Colon (tissue), 2 donors: Measurements from ENCODE around the gene UPB1.
"Not testable (repeated sequence)": the region's sequence is repeated elsewhere in the genome, so short reads cannot be mapped to it uniquely, and the experiment has no call there.

Experiments used
- FAIRE-seq: peaks from 2 replicates; lab custom pipeline; 2012; peaks lifted over from hg19 to GRCh38; lab: Jason Lieb, UNC
- donor health status: control.
- donor health status: control.

UPB1 gene

GRCh38 chr22:24482575-24482974 is 12.6 kb upstream of the UPB1 start:
- no peak for FAIRE-seq

- no peak for FAIRE-seq
These were observed 12.1 kb upstream of the UPB1 start for GRCh38 chr22:24482998-24483397.

GRCh38 chr22:24483976-24484545 is 11.1 kb upstream of the UPB1 start:
- FAIRE-seq, result no peak

GRCh38 chr22:24485170-24485569 is 10.0 kb upstream of the UPB1 start:
- no peak for FAIRE-seq

GRCh38 chr22:24485608-24486007 is 9.5 kb upstream of the UPB1 start:
- no peak for FAIRE-seq

GRCh38 chr22:24486501-24486921 is 8.6 kb upstream of the UPB1 start:
- no peak for FAIRE-seq

- no peak for FAIRE-seq
These were observed 6.1 kb upstream of the UPB1 start for GRCh38 chr22:24489011-24489410.

- not testable (repeated sequence) for FAIRE-seq
These were observed 5.7 kb upstream of the UPB1 start for GRCh38 chr22:24489434-24489833.

GRCh38 chr22:24492391-24492790 is 2.7 kb upstream of the UPB1 start:
- no peak for FAIRE-seq

GRCh38 chr22:24494167-24494527 is 985 bp upstream of the UPB1 start:
- no peak for FAIRE-seq

GRCh38 chr22:24495365-24495675 is 188 bp downstream of the UPB1 start:
- FAIRE-seq, result no peak

- FAIRE-seq, result no peak
These were observed 1.1 kb downstream of the UPB1 start for GRCh38 chr22:24496234-24496633.

GRCh38 chr22:24496661-24497060 is 1.5 kb downstream of the UPB1 start:
- no peak for FAIRE-seq

- no peak for FAIRE-seq
These were observed 2.7 kb downstream of the UPB1 start for GRCh38 chr22:24497841-24498258.

GRCh38 chr22:24498824-24499223 is 3.7 kb downstream of the UPB1 start:
- no peak for FAIRE-seq

GRCh38 chr22:24499706-24500276 is 4.7 kb downstream of the UPB1 start:
- FAIRE-seq, result no peak

- FAIRE-seq, result no peak
These were observed 5.2 kb downstream of the UPB1 start for GRCh38 chr22:24500277-24500820.

GRCh38 chr22:24501301-24502005 is 6.3 kb downstream of the UPB1 start:
- no peak for FAIRE-seq

- no peak for FAIRE-seq
These were observed 6.9 kb downstream of the UPB1 start for GRCh38 chr22:24502034-24502433.

GRCh38 chr22:24502541-24502940 is 7.4 kb downstream of the UPB1 start:
- FAIRE-seq, result no peak

- FAIRE-seq, result no peak
These were observed 8.2 kb downstream of the UPB1 start for GRCh38 chr22:24503137-24503842.

- FAIRE-seq, result no peak
These were observed 8.8 kb downstream of the UPB1 start for GRCh38 chr22:24503843-24504338.

GRCh38 chr22:24504540-24504939 is 9.4 kb downstream of the UPB1 start:
- no peak for FAIRE-seq
